GM10248 (cell line): ENCODE results near the gene RGS14.

ENCODE experiments used
- CTCF ChIA-PET: fragments of 300-600 bp; sonication (Branson Sonifier 250); formaldehyde crosslinking; extraction: SDS; loops from one replicate; lab custom pipeline; 2021; ENCODE audit warnings: antibody characterized with exemption; lab: Yijun Ruan, JAX
- POLR2A ChIA-PET: fragments of 350-650 bp; sonication (Branson Sonifier 250); formaldehyde crosslinking; extraction: SDS; loops from one replicate; lab custom pipeline; 2020; ENCODE audit warnings: antibody characterized with exemption; lab: Yijun Ruan, JAX
- DNase-seq: peaks from one replicate; pipeline ENCODE4 v3.0.0; 2012; ENCODE audit errors: extremely low spot score
- TF ChIP-seq, protein P1 (sequence below): IDR thresholded peaks from 2 replicates; pipeline ENCODE4 v1.5.1; 2012; ENCODE audit warnings: mild to moderate bottlenecking, low read depth; ENCODE audit errors: extremely low read depth, missing control alignments, control extremely low read depth

RGS14 gene

DNA sequence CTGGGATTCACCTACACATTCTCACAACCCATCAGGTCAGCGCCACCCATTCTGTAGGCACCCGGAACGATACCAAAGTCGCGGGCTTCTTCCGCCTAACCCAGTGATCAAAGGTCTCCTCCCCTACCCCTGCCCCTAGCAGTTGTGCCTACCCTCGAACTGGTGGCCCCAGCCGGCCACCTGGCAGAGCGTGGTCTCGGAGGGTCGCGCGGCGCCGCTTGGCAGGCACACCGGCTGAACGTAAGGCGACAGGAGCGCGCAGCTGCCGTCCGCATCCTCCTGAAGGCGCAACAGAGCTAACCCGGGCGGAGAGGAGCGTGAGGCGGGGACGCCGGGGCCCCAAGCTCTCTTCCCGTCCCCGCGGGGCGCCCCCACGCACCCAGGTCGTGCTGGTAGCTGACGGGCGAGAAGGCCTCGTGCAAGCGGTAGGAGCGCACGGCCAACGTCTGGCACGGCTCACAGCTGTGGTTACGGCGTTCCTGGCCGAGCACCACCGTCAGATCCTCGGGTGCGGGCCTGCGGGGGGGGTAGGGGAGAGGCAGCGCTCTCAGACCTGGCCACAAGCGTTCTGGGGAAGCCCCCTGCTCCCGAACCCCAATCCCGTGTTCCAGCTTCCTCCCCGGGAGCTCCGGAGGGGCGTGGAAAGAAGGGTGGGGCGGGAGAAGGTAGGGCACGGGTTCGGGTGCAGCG, 45.5 kb downstream of the RGS14 start:
- DNase-seq = peak; percentile 61
- ChIA-PET CTCF (interaction anchor here (0.6 to 21.8 kb wide), 45 partner anchors 13 to 743 kb away, joined by 3 to 549 read pairs (median 9); partner anchors contain the start of genes DOK3, GRK6, LMAN2 and PDLIM7), POLR2A (interaction anchor here (0.6 to 1.6 kb wide), 8 partner anchors 13 to 1018 kb away, joined by 3 to 10 read pairs (median 4); partner anchors contain the start of gene PRR7)

GRCh38 chr5:177403792-177404640, 46.3 kb downstream of the RGS14 start:
- ChIA-PET POLR2A (interaction anchor here (1.2 to 1.6 kb wide), 6 partner anchors 13 to 51 kb away, joined by 3 to 10 read pairs (median 5); partner anchors contain the start of gene PRR7), CTCF (interaction anchor here (0.6 to 21.8 kb wide), 52 partner anchors 14 to 744 kb away, joined by 3 to 549 read pairs (median 6); partner anchors contain the start of genes DOK3, GRK6, LMAN2 and PDLIM7)
- TF ChIP-seq, protein P1, sequence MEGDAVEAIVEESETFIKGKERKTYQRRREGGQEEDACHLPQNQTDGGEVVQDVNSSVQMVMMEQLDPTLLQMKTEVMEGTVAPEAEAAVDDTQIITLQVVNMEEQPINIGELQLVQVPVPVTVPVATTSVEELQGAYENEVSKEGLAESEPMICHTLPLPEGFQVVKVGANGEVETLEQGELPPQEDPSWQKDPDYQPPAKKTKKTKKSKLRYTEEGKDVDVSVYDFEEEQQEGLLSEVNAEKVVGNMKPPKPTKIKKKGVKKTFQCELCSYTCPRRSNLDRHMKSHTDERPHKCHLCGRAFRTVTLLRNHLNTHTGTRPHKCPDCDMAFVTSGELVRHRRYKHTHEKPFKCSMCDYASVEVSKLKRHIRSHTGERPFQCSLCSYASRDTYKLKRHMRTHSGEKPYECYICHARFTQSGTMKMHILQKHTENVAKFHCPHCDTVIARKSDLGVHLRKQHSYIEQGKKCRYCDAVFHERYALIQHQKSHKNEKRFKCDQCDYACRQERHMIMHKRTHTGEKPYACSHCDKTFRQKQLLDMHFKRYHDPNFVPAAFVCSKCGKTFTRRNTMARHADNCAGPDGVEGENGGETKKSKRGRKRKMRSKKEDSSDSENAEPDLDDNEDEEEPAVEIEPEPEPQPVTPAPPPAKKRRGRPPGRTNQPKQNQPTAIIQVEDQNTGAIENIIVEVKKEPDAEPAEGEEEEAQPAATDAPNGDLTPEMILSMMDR = peak; percentile 92
- DNase-seq = peak; percentile 93

More for the DNA sequence above, 45.5 kb downstream of the RGS14 start:
- TF ChIP-seq, protein P1 = peak; percentile 18

DNA sequence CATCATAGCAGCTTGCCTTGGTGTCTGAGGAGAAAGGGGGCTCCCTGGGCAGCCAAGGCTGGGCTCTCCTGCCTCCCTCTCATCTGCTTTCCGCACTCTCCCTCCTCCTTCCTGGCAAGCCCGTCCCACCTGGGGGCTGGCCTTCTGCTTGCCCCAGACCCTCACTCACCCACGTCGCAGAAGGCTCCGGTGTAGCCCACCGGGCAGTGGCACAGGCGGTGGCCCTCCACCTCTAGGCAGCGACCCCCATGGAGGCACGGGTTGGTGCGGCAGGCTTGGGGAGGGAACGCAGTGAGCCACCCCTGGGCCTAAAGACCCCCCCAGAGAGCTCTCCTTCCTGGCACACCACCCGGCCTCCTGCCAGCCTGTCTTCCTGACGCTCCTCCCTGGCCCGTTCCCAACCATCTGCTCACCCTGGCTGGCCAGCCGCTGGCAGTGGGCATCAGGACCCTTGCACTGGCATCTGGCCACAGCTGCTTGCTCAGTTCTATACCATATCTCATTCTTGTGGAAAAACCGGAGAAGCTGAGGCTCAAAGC, 47.0 kb downstream of the RGS14 start:
- TF ChIP-seq, protein P1 = no peak
- no peak for DNase-seq
- ChIA-PET POLR2A (interaction anchor here (1.3 to 1.6 kb wide), 4 partner anchors 21 to 50 kb away, joined by 3 to 10 read pairs (median 6); partner anchors contain the start of gene PRR7), CTCF (interaction anchor here (0.6 to 21.8 kb wide), 41 partner anchors 15 to 333 kb away, joined by 3 to 549 read pairs (median 10); partner anchors contain the start of genes DOK3, GRK6, LMAN2 and PDLIM7)

DNA sequence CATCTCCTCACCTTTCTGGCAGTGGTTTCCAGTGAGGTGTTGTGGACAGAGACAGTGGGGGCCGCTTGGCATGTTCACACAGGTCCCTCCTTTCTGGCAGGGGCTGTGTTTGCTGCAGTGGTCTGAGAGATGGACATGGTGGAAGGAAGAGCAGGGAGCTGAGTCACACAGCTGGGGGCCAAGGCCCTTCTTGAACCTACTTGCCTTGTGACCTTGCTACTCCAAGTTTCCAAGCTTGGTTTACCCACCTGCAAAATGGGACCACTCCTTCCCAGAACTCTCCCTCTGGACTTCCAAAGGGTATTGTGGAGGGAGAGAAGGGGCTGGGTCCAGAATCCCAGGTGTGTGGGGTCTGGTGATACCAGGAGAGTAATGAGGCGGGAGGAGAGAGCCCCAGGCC, 47.6 kb downstream of the RGS14 start:
- ChIA-PET POLR2A (no interaction called here), CTCF (interaction anchor here (1.0 to 21.8 kb wide), 18 partner anchors 15 to 291 kb away, joined by 3 to 549 read pairs (median 28); partner anchors contain the start of genes DOK3, GRK6, PRR7 and RGS14)
- TF ChIP-seq, protein P1 = no peak
- DNase-seq = no peak

GRCh38 chr5:177405805-177406204, 48.1 kb downstream of the RGS14 start:
- ChIA-PET CTCF (interaction anchor here (1.2 to 21.8 kb wide), 11 partner anchors 16 to 292 kb away, joined by 3 to 549 read pairs (median 49); partner anchors contain the start of genes GRK6, PRR7 and SLC34A1), POLR2A (no interaction called here)
- DNase-seq = no peak
- TF ChIP-seq, protein P1 = no peak
